ENCODE data around the gene ETS2. TPM values are rescaled to one million over a fixed set of nuclear protein-coding genes. Genes with fewer than 3 reads are reported as not detected.

Gene ETS2
- total RNA-seq, 1 donor from 2014 or later = 20.9 TPM

DNA sequence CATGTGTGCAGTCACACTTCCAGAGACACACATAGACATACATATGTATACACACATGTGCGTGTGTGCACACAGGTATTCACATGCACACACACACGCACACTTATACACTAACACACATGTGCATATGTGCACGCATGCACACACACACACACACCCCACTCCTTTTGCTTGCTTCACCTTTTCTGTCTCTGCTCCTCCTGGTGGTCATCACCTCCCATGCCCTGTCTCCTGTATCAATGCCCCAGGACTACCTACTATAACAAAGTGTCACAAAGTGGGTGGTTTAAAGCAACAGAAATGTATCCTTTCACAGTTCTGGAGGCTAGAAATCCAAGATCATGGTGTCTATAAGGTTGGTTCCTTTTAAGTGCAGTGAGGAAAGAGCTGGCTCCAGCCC lies 27.4 kb downstream of the ETS2 start:
- H3K4me1 ChIP-seq (ENCODE audit: control insufficient read depth in 3 of 3, insufficient read depth in 3 of 3, low read length in 3 of 3) = peaks cover 0 to 8% (median 7%) of the 10 kb centered on the region in 3 donors
- H3K4me3 ChIP-seq (ENCODE audit: low read length in 3 of 3) = no peak overlapping the region
- H3K36me3 ChIP-seq (ENCODE audit: control insufficient read depth in 3 of 3, insufficient read depth in 3 of 3, low read length in 3 of 3) = no peaks in the 10 kb centered on the region
- no peak overlapping the region for H3K27ac ChIP-seq (ENCODE audit: low read depth, low read length)
- no peaks in the 10 kb centered on the region for H3K27me3 ChIP-seq (ENCODE audit: control insufficient read depth in 3 of 3, insufficient read depth in 3 of 3, low read length in 3 of 3)
- H3K9me3 ChIP-seq (ENCODE audit: control insufficient read depth in 3 of 3, low read length in 3 of 3) = no peaks in the 10 kb centered on the region
- no peak overlapping the region for H3K9ac ChIP-seq (ENCODE audit: low read depth in 1 of 3, low read length in 3 of 3)

DNA sequence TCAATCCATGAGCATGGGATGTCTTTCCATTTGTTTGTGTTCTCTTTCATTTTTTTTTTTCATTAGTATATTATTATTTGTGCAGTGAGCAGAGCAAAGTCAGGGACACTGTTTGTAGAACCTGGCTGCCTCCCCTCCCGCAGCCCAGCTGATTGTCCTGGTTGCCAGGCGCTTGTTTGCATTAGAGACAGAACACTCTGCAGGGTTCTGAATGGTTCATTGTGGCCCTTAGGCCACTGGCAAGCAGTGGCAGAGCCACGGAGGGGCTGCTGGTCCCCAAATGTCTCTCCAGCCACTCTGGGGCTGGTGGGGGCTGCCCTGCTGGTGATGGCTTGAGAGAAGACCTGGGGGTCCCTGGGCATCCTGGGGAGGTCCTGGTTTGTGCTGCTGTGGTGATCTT lies 29.0 kb downstream of the ETS2 start:
- H3K9ac ChIP-seq (ENCODE audit: low read depth in 1 of 3, low read length in 3 of 3) = no peak overlapping the region
- no peak overlapping the region for H3K4me3 ChIP-seq (ENCODE audit: low read length in 3 of 3)
- no peaks in the 10 kb centered on the region for H3K27me3 ChIP-seq (ENCODE audit: control insufficient read depth in 3 of 3, insufficient read depth in 3 of 3, low read length in 3 of 3)
- H3K9me3 ChIP-seq (ENCODE audit: control insufficient read depth in 3 of 3, low read length in 3 of 3) = no peaks in the 10 kb centered on the region
- peaks cover 0 to 8% (median 7%) of the 10 kb centered on the region in 3 donors for H3K4me1 ChIP-seq (ENCODE audit: control insufficient read depth in 3 of 3, insufficient read depth in 3 of 3, low read length in 3 of 3)
- H3K36me3 ChIP-seq (ENCODE audit: control insufficient read depth in 3 of 3, insufficient read depth in 3 of 3, low read length in 3 of 3) = no peaks in the 10 kb centered on the region
- H3K27ac ChIP-seq (ENCODE audit: low read depth, low read length) = no peak overlapping the region

DNA sequence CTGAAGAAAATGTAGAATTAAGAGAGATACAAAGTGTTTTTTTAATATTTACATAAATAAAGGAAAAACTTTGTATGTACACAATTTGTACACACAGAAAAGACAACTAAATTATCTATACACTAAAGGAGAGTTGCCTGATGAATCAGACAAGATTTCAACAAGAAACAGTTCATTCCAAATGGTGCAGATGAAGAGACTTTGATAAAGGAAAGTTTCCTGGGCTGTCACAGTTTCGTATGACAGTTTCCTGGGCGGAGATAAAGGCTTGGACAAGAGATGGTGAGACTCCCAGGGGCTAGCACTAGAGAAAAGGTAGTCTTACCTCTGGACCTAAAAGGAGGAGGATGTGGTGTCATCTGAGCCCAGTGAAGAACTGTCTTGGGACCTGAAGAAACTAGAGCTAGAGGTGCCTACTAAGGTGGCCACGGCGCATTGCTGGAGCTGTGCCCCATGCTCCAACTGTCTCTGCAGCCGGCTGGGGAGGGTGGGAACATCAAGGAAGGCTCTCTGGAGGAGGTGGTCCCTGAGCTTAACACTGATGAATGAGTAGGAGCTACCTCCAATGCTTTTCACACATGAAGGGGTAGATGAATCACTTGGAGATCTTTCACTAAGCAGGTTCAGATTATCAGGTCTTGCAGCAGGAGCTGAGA lies 32.2 kb downstream of the ETS2 start:
- Histone ChIP-seq H3K9me3 (ENCODE audit: control insufficient read depth in 3 of 3, low read length in 3 of 3) (no peaks in the 10 kb centered on the region), H3K36me3 (ENCODE audit: control insufficient read depth in 3 of 3, insufficient read depth in 3 of 3, low read length in 3 of 3) (no peaks in the 10 kb centered on the region), H3K27ac (ENCODE audit: low read depth, low read length) (no peak overlapping the region), H3K4me3 (ENCODE audit: low read length in 3 of 3) (no peak overlapping the region), H3K27me3 (ENCODE audit: control insufficient read depth in 3 of 3, insufficient read depth in 3 of 3, low read length in 3 of 3) (no peaks in the 10 kb centered on the region), H3K4me1 (ENCODE audit: control insufficient read depth in 3 of 3, insufficient read depth in 3 of 3, low read length in 3 of 3) (peaks cover 0 to 2% (median 0%) of the 10 kb centered on the region in 3 donors), H3K9ac (ENCODE audit: low read depth in 1 of 3, low read length in 3 of 3) (no peak overlapping the region)

DNA sequence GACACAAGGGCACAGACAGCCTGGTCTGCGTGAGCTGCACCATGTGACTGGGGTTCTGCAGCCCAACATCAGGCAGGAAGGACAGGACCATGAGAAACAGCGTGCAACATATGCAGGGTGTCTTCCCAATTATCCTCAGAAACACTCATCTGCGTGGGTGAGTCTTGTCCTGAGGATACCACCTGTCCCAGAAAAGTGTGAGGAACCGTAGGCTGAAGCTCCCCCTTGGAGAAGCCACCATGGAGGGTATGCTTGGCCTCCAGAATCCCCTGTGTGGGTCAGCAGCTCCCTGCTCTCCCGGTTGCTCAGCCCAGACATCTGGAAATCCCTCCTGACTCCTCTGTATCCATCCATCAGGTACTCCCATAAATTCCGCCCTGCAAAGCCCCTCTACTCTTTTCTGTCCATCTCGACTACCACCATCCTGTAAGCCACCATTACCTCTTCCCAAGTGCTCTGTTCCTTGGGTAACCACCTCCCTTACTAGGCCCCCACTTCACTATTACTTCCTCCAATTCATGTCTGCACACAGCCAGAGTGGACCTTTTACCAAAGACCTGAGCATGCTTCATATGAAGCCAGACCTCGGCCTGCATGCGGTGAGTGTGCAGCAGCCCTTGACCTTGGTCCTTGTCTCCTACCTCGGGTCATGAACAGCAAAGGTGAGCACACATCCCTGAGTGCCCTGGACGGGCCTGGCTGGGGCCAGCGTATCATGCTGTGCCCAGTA lies 33.0 kb downstream of the ETS2 start:
- no peak overlapping the region for H3K27ac ChIP-seq (ENCODE audit: low read depth, low read length)

DNA sequence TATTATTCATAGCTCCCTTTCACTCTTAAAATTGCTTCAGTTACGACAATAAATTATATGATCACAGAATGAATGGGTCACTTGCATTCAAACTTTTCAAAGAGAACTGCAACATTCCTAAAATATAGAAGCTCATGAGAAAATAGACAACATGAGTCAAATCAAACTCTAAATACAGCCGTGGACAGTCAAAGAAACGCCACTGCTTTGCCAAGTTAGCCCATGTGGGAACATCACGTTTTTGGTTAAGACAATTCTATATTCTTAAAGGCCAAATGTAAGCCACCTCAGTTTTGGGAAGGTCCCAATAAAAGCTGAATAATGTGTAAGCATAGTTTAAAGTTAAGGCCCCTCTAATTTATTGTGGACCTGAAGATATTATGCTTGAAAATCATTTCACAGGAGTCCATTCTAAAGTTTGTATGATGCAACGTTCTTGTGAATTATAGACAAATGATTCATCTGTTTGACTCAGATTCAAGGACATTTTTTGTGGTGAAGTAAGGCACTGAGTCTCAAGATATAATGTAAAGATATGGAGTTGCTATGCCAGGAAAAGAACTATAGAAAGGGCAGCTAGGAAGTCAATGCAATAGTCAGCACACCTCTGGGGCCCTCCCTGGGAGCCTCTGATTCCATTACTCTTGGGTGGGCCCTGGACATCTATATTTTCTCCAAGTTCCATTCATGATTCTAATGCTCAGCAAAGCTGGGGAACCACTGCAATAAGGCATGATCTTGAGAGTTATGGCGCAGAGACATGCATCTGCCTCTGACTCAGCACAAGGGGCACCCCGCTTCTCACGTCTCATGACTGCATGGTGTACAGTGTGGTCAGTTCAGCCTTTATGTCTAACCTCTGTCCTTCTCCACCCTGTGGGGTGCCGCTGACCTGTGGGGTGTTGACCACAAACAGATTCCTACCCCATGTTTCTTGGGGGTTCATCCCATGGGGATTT lies 33.9 kb downstream of the ETS2 start:
- H3K27ac ChIP-seq (ENCODE audit: low read depth, low read length) = no peak overlapping the region
- H3K9ac ChIP-seq (ENCODE audit: low read depth in 1 of 3, low read length in 3 of 3) = no peak overlapping the region

More for the DNA sequence above, 33.0 kb downstream of the ETS2 start:
- H3K4me3 ChIP-seq (ENCODE audit: low read length in 3 of 3) = no peak overlapping the region
- no peak overlapping the region for H3K9ac ChIP-seq (ENCODE audit: low read depth in 1 of 3, low read length in 3 of 3)
- H3K27me3 ChIP-seq (ENCODE audit: control insufficient read depth in 3 of 3, insufficient read depth in 3 of 3, low read length in 3 of 3) = no peaks in the 10 kb centered on the region
- H3K9me3 ChIP-seq (ENCODE audit: control insufficient read depth in 3 of 3, low read length in 3 of 3) = no peaks in the 10 kb centered on the region
- H3K36me3 ChIP-seq (ENCODE audit: control insufficient read depth in 3 of 3, insufficient read depth in 3 of 3, low read length in 3 of 3) = no peaks in the 10 kb centered on the region
- peaks cover 0 to 2% (median 0%) of the 10 kb centered on the region in 3 donors for H3K4me1 ChIP-seq (ENCODE audit: control insufficient read depth in 3 of 3, insufficient read depth in 3 of 3, low read length in 3 of 3)

GRCh38 chr21:38840456-38841300 lies 34.9 kb downstream of the ETS2 start:
- no peak overlapping the region for H3K4me3 ChIP-seq (ENCODE audit: low read length in 3 of 3)
- no peaks in the 10 kb centered on the region for H3K9me3 ChIP-seq (ENCODE audit: control insufficient read depth in 3 of 3, low read length in 3 of 3)
- no peaks in the 10 kb centered on the region for H3K27me3 ChIP-seq (ENCODE audit: control insufficient read depth in 3 of 3, insufficient read depth in 3 of 3, low read length in 3 of 3)
- no peaks in the 10 kb centered on the region for H3K36me3 ChIP-seq (ENCODE audit: control insufficient read depth in 3 of 3, insufficient read depth in 3 of 3, low read length in 3 of 3)
- H3K27ac ChIP-seq (ENCODE audit: low read depth, low read length) = no peak overlapping the region
- no peak overlapping the region for H3K9ac ChIP-seq (ENCODE audit: low read depth in 1 of 3, low read length in 3 of 3)
- peaks cover 0 to 2% (median 0%) of the 10 kb centered on the region in 3 donors for H3K4me1 ChIP-seq (ENCODE audit: control insufficient read depth in 3 of 3, insufficient read depth in 3 of 3, low read length in 3 of 3)

More for the DNA sequence above, 33.9 kb downstream of the ETS2 start:
- no peaks in the 10 kb centered on the region for H3K27me3 ChIP-seq (ENCODE audit: control insufficient read depth in 3 of 3, insufficient read depth in 3 of 3, low read length in 3 of 3)
- no peaks in the 10 kb centered on the region for H3K36me3 ChIP-seq (ENCODE audit: control insufficient read depth in 3 of 3, insufficient read depth in 3 of 3, low read length in 3 of 3)
- H3K4me3 ChIP-seq (ENCODE audit: low read length in 3 of 3) = no peak overlapping the region
- H3K9me3 ChIP-seq (ENCODE audit: control insufficient read depth in 3 of 3, low read length in 3 of 3) = no peaks in the 10 kb centered on the region
- peaks cover 0 to 2% (median 0%) of the 10 kb centered on the region in 3 donors for H3K4me1 ChIP-seq (ENCODE audit: control insufficient read depth in 3 of 3, insufficient read depth in 3 of 3, low read length in 3 of 3)

DNA sequence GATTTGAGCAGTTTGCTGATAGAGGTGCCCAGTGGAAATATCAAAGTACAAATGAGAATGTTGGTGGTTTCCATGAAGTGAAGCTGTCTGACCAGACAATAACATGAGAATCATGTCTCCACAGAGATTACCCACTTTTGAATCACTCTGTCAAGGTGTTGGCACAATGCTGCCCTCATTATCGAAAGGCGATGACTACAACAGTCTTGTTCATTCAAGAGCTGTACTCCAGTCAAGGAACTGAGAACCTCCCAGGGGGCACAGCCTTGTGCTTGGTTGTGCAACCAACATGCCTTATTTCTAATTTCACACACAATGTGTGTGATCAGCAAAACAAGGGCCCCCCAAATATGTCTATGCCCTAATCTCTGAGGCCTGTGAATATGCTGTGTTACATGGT lies 35.7 kb downstream of the ETS2 start:
- no peaks in the 10 kb centered on the region for H3K36me3 ChIP-seq (ENCODE audit: control insufficient read depth in 3 of 3, insufficient read depth in 3 of 3, low read length in 3 of 3)

DNA sequence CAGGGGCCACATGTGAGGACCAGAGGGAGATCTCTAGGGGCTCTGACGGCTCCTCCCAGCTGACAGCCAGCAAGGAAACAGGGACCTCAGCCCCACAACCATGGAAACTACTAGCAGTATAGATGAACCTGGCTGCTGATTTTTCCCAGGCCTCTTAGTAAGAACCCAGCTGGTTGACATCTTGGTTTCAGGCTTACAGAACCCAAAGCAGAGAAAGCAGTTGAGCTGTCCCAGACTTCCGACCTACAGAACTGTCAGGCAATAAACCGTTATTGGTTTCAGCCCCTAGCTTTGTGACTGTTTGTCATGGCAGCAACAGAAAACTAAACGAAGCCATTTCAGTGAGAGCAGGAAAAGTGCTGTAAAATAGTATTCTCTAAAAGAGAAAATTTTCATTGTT lies 36.4 kb downstream of the ETS2 start:
- Histone ChIP-seq H3K9me3 (ENCODE audit: control insufficient read depth in 3 of 3, low read length in 3 of 3) (no peaks in the 10 kb centered on the region), H3K36me3 (ENCODE audit: control insufficient read depth in 3 of 3, insufficient read depth in 3 of 3, low read length in 3 of 3) (no peaks in the 10 kb centered on the region), H3K4me1 (ENCODE audit: control insufficient read depth in 3 of 3, insufficient read depth in 3 of 3, low read length in 3 of 3) (peaks cover 0 to 2% (median 0%) of the 10 kb centered on the region in 3 donors), H3K27me3 (ENCODE audit: control insufficient read depth in 3 of 3, insufficient read depth in 3 of 3, low read length in 3 of 3) (no peaks in the 10 kb centered on the region), H3K27ac (ENCODE audit: low read depth, low read length) (no peak overlapping the region), H3K4me3 (ENCODE audit: low read length in 3 of 3) (no peak overlapping the region), H3K9ac (ENCODE audit: low read depth in 1 of 3, low read length in 3 of 3) (no peak overlapping the region)

More for the DNA sequence above, 35.7 kb downstream of the ETS2 start:
- Histone ChIP-seq H3K9me3 (ENCODE audit: control insufficient read depth in 3 of 3, low read length in 3 of 3) (no peaks in the 10 kb centered on the region), H3K4me3 (ENCODE audit: low read length in 3 of 3) (no peak overlapping the region), H3K27me3 (ENCODE audit: control insufficient read depth in 3 of 3, insufficient read depth in 3 of 3, low read length in 3 of 3) (no peaks in the 10 kb centered on the region), H3K4me1 (ENCODE audit: control insufficient read depth in 3 of 3, insufficient read depth in 3 of 3, low read length in 3 of 3) (peaks cover 0 to 2% (median 0%) of the 10 kb centered on the region in 3 donors), H3K27ac (ENCODE audit: low read depth, low read length) (no peak overlapping the region), H3K9ac (ENCODE audit: low read depth in 1 of 3, low read length in 3 of 3) (no peak overlapping the region)

- no peaks in the 10 kb centered on the region for H3K9me3 ChIP-seq (ENCODE audit: control insufficient read depth in 3 of 3, low read length in 3 of 3)
- H3K9ac ChIP-seq (ENCODE audit: low read depth in 1 of 3, low read length in 3 of 3) = no peak overlapping the region
Measured at GRCh38 chr21:38843379-38843778, 37.6 kb downstream of the ETS2 start.

More at GRCh38 chr21:38843379-38843778, 37.6 kb downstream of the ETS2 start:
- no peaks in the 10 kb centered on the region for H3K36me3 ChIP-seq (ENCODE audit: control insufficient read depth in 3 of 3, insufficient read depth in 3 of 3, low read length in 3 of 3)
- H3K27me3 ChIP-seq (ENCODE audit: control insufficient read depth in 3 of 3, insufficient read depth in 3 of 3, low read length in 3 of 3) = no peaks in the 10 kb centered on the region
- no peak overlapping the region for H3K27ac ChIP-seq (ENCODE audit: low read depth, low read length)
- peaks cover 0 to 4% (median 2%) of the 10 kb centered on the region in 3 donors for H3K4me1 ChIP-seq (ENCODE audit: control insufficient read depth in 3 of 3, insufficient read depth in 3 of 3, low read length in 3 of 3)
- H3K4me3 ChIP-seq (ENCODE audit: low read length in 3 of 3) = no peak overlapping the region

Data from skeletal muscle tissue (tissue), 4 donors.